GM12878 (cell line): ENCODE results near the gene MXRA8. TPM values are rescaled to one million over a fixed set of nuclear protein-coding genes. Genes with fewer than 3 reads are reported as not detected.

ENCODE experiments used
- CBFB ChIP-seq: IDR thresholded peaks from 2 replicates; pipeline ENCODE4 v1.6.1; 2016; ENCODE audit warnings: antibody characterized with exemption, low read depth
- CHD4 ChIP-seq: fragments of 200-600 bp; sonication (generic); IDR thresholded peaks from 2 replicates; pipeline ENCODE4 v1.6.1; 2016; ENCODE audit warnings: mild to moderate bottlenecking
- EGR1 ChIP-seq, 2 experiments: IDR thresholded peaks; 1 replicate in 1 of 2; 2 replicates in 1 of 2; pipeline ENCODE4 v1.6.1; 2011 to 2012; ENCODE audit warnings: low read depth in 2 of 2, low read length in 2 of 2, borderline replicate concordance in 1 of 2, mild to moderate bottlenecking in 1 of 2, moderate library complexity in 1 of 2
- KDM1A ChIP-seq: fragments of 200-600 bp; sonication (generic); IDR thresholded peaks from 2 replicates; pipeline ENCODE4 v1.6.1; 2016; ENCODE audit warnings: borderline replicate concordance
- MTA2 ChIP-seq: fragments of 450-650 bp; IDR thresholded peaks from 2 replicates; pipeline ENCODE4 v1.6.1; 2016; ENCODE audit warnings: low read depth, mild to moderate bottlenecking, moderate library complexity
- MYC ChIP-seq: IDR thresholded peaks from 2 replicates; pipeline ENCODE4 v1.6.1; 2011; ENCODE audit warnings: mild to moderate bottlenecking, low read length, moderate library complexity, inconsistent platforms; ENCODE audit not compliant: insufficient read depth, insufficient replicate concordance, insufficient read length, severe bottlenecking
- RAD21 ChIP-seq: IDR thresholded peaks from 2 replicates; pipeline ENCODE4 v1.6.1; 2011; ENCODE audit warnings: mild to moderate bottlenecking, low read depth, low read length, moderate library complexity; ENCODE audit not compliant: insufficient read depth
- RFX5 ChIP-seq: IDR thresholded peaks from 2 replicates; pipeline ENCODE4 v1.6.1; 2011; ENCODE audit warnings: low read depth, low read length, improper control_type of control experiment
- SMAD5 ChIP-seq: IDR thresholded peaks from 2 replicates; pipeline ENCODE4 v1.6.1; 2016; ENCODE audit warnings: antibody characterized with exemption, low read depth
- SREBF1 ChIP-seq: IDR thresholded peaks from 2 replicates; pipeline ENCODE4 v1.6.1; 2012; ENCODE audit warnings: mild to moderate bottlenecking, low read length
- STAT3 ChIP-seq: IDR thresholded peaks from 2 replicates; pipeline ENCODE4 v1.6.1; 2011; ENCODE audit warnings: low read depth, low read length, improper control_type of control experiment
- SUPT20H ChIP-seq: IDR thresholded peaks from 2 replicates; pipeline ENCODE4 v1.6.1; 2011; ENCODE audit warnings: low read depth, mild to moderate bottlenecking, low read length, moderate library complexity, borderline replicate concordance; ENCODE audit not compliant: control insufficient read depth
- YY1 ChIP-seq: IDR thresholded peaks from 2 replicates; pipeline ENCODE4 v1.6.1; 2011; ENCODE audit warnings: low read depth, mild to moderate bottlenecking, low read length
- polyA plus RNA-seq, 11 experiments: library from polyadenylated mRNA; depleted of rRNA in 4 of 11; unstranded in 6 of 11; stranded (reverse) in 5 of 11; fragments of >200 nt; fragmentation: Nextera tagmentation in 4 of 11; fragmentation: Illumina TruSeq in 1 of 11; extraction: Ambion mirVana in 4 of 11; extraction: Trizol in 1 of 11; gene quantifications; 1 replicate in 1 of 11; 2 replicates in 10 of 11; pipeline versions ENCODE4 v1.2.1 to v1.2.3, GENCODE V29; 2011 to 2016; ENCODE audit warnings: inconsistent platforms in 2 of 11, missing spikeins in 2 of 11, low read depth in 1 of 11
- total RNA-seq, 4 experiments: library from RNA; depleted of rRNA in 3 of 4; stranded (reverse); fragments of >200 nt in 3 of 4; fragmentation: Illumina TruSeq in 1 of 4; extraction: Trizol in 1 of 4; gene quantifications; 2 replicates each; pipeline versions ENCODE4 v1.2.1 to v1.2.3, GENCODE V29; 2013 to 2021
- TF ChIP-seq, protein P1 (sequence below): fragments of 450-650 bp; IDR thresholded peaks from 2 replicates; pipeline ENCODE4 v1.6.1; 2018; ENCODE audit warnings: borderline replicate concordance, mild to moderate bottlenecking; ENCODE audit not compliant: partially characterized antibody
- TF ChIP-seq, protein P2 (sequence below): fragments of 450-650 bp; IDR thresholded peaks from 2 replicates; pipeline ENCODE4 v1.6.1; 2016; ENCODE audit warnings: mild to moderate bottlenecking
- TF ChIP-seq, protein P3 (sequence below): IDR thresholded peaks from 2 replicates; pipeline ENCODE4 v1.6.1; 2012; ENCODE audit warnings: improper control_type of control experiment, low read depth, low read length; ENCODE audit not compliant: insufficient replicate concordance
- TF ChIP-seq, protein P4 (sequence below): IDR thresholded peaks from 2 replicates; pipeline ENCODE4 v1.6.1; 2012; ENCODE audit warnings: low read length, inconsistent platforms
- TF ChIP-seq, protein P5 (sequence below): fragments of 450-650 bp; IDR thresholded peaks from 2 replicates; pipeline ENCODE4 v1.6.1; 2016; ENCODE audit warnings: mild to moderate bottlenecking

Gene MXRA8
- total and polyA plus RNA-seq, 10 of the 15 experiments (the other 5 are each of a cell fraction or from before 2014, with no cell fraction given) = 0.11 to 0.54 (median 0.21) TPM; not detected in 6

DNA sequence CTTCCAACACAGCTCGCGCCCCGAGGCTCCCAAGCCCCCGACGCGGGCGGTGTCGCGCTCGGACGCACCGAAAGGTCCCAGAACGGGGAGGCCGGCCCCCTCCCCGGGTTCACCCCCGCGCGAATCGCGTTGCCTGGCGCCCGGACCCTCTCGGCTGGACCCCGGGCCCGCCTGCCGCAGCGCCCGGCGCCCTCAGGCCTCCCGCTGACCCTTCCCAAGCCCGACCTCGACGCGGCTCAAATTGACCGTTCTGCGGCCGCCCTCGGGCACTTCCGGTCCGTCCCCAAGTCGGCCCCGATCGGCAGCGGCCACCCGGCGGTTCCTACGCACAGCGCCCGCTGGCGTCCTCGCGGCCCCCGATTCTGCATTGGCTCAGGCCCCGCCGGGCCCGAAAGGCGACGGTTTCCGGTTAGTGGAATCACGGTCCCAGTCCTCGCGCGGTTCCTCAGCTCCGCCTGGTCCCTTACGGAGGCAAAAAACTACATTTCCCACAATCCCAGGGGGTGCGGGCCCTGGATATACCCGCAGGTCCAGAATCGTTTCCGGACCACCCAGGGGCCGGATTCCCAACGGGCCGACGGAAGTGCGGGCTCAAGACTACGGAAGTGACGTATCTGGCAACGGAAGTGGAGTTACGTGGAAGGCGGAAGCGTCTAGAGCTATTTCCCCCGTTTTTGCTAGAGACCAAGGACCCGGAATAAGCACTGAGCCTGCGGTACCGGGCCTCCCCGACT is 16.7 kb upstream of the MXRA8 start, which contains the start of gene AURKAIP1 (continued):
- TF ChIP-seq, protein P1, sequence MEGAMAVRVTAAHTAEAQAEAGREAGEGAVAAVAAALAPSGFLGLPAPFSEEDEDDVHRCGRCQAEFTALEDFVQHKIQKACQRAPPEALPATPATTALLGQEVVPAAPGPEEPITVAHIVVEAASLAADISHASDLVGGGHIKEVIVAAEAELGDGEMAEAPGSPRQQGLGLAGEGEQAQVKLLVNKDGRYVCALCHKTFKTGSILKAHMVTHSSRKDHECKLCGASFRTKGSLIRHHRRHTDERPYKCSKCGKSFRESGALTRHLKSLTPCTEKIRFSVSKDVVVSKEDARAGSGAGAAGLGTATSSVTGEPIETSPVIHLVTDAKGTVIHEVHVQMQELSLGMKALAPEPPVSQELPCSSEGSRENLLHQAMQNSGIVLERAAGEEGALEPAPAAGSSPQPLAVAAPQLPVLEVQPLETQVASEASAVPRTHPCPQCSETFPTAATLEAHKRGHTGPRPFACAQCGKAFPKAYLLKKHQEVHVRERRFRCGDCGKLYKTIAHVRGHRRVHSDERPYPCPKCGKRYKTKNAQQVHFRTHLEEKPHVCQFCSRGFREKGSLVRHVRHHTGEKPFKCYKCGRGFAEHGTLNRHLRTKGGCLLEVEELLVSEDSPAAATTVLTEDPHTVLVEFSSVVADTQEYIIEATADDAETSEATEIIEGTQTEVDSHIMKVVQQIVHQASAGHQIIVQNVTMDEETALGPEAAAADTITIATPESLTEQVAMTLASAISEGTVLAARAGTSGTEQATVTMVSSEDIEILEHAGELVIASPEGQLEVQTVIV = peak; percentile 81
- TF ChIP-seq KDM1A (no peak), SMAD5 (no peak; the same call in 1 of the 2 replicates), SREBF1 (peak; percentile 86), CHD4 (no peak), RAD21 (no peak), RFX5 (no peak), MYC (peak; percentile 22), CBFB (peak; percentile 83), MTA2 (peak; percentile 77), YY1 (peak; percentile 90), STAT3 (no peak), EGR1 (IDR thresholded peaks at IDR 0.05; ENCODE audit: borderline replicate concordance in 1 of 2, low read depth in 2 of 2, low read length in 2 of 2) (peak; percentile 82 to 97), SUPT20H (no peak)
- TF ChIP-seq, protein P2, sequence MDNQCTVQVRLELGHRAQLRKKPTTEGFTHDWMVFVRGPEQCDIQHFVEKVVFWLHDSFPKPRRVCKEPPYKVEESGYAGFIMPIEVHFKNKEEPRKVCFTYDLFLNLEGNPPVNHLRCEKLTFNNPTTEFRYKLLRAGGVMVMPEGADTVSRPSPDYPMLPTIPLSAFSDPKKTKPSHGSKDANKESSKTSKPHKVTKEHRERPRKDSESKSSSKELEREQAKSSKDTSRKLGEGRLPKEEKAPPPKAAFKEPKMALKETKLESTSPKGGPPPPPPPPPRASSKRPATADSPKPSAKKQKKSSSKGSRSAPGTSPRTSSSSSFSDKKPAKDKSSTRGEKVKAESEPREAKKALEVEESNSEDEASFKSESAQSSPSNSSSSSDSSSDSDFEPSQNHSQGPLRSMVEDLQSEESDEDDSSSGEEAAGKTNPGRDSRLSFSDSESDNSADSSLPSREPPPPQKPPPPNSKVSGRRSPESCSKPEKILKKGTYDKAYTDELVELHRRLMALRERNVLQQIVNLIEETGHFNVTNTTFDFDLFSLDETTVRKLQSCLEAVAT = no peak
- TF ChIP-seq, protein P3, sequence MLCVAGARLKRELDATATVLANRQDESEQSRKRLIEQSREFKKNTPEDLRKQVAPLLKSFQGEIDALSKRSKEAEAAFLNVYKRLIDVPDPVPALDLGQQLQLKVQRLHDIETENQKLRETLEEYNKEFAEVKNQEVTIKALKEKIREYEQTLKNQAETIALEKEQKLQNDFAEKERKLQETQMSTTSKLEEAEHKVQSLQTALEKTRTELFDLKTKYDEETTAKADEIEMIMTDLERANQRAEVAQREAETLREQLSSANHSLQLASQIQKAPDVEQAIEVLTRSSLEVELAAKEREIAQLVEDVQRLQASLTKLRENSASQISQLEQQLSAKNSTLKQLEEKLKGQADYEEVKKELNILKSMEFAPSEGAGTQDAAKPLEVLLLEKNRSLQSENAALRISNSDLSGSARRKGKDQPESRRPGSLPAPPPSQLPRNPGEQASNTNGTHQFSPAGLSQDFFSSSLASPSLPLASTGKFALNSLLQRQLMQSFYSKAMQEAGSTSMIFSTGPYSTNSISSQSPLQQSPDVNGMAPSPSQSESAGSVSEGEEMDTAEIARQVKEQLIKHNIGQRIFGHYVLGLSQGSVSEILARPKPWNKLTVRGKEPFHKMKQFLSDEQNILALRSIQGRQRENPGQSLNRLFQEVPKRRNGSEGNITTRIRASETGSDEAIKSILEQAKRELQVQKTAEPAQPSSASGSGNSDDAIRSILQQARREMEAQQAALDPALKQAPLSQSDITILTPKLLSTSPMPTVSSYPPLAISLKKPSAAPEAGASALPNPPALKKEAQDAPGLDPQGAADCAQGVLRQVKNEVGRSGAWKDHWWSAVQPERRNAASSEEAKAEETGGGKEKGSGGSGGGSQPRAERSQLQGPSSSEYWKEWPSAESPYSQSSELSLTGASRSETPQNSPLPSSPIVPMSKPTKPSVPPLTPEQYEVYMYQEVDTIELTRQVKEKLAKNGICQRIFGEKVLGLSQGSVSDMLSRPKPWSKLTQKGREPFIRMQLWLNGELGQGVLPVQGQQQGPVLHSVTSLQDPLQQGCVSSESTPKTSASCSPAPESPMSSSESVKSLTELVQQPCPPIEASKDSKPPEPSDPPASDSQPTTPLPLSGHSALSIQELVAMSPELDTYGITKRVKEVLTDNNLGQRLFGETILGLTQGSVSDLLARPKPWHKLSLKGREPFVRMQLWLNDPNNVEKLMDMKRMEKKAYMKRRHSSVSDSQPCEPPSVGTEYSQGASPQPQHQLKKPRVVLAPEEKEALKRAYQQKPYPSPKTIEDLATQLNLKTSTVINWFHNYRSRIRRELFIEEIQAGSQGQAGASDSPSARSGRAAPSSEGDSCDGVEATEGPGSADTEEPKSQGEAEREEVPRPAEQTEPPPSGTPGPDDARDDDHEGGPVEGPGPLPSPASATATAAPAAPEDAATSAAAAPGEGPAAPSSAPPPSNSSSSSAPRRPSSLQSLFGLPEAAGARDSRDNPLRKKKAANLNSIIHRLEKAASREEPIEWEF = no peak
- TF ChIP-seq, protein P4, sequence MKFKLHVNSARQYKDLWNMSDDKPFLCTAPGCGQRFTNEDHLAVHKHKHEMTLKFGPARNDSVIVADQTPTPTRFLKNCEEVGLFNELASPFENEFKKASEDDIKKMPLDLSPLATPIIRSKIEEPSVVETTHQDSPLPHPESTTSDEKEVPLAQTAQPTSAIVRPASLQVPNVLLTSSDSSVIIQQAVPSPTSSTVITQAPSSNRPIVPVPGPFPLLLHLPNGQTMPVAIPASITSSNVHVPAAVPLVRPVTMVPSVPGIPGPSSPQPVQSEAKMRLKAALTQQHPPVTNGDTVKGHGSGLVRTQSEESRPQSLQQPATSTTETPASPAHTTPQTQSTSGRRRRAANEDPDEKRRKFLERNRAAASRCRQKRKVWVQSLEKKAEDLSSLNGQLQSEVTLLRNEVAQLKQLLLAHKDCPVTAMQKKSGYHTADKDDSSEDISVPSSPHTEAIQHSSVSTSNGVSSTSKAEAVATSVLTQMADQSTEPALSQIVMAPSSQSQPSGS = no peak
- TF ChIP-seq, protein P5, sequence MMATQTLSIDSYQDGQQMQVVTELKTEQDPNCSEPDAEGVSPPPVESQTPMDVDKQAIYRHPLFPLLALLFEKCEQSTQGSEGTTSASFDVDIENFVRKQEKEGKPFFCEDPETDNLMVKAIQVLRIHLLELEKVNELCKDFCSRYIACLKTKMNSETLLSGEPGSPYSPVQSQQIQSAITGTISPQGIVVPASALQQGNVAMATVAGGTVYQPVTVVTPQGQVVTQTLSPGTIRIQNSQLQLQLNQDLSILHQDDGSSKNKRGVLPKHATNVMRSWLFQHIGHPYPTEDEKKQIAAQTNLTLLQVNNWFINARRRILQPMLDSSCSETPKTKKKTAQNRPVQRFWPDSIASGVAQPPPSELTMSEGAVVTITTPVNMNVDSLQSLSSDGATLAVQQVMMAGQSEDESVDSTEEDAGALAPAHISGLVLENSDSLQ = peak; percentile 73
